Activated CD4-positive, alpha-beta T cell treated with anti-CD3 and anti-CD28 coated beads for 36 hours (primary cell): Measurements from ENCODE around the gene NEBL. TPM values are rescaled to one million over a fixed set of nuclear protein-coding genes. Genes with fewer than 3 reads are reported as not detected.

ENCODE experiments used
- ATAC-seq: fragments of 200-7000 bp; cut with Tn5 transposase; one replicate; pipeline ENCODE4 v1.10.0; 2021; ENCODE audit warnings: mild to moderate bottlenecking, moderate library complexity
- CTCF ChIA-PET: fragments of 350-600 bp; sonication (Branson Sonifier 250); formaldehyde crosslinking; loops from one replicate; lab custom pipeline; 2021; ENCODE audit warnings: antibody characterized with exemption; lab: Charles Lee
- POLR2A ChIA-PET: fragments of 350-600 bp; sonication (Branson Sonifier 250); formaldehyde crosslinking; loops from one replicate; lab custom pipeline; 2021; ENCODE audit warnings: antibody characterized with exemption, inconsistent platforms; lab: Charles Lee
- DNase-seq: peaks from one replicate; pipeline ENCODE4 v3.0.0-alpha.2; 2020
- H3K27ac Mint-ChIP-seq: one replicate; pipeline ENCODE4 v1.8.0; 2021; ENCODE audit warnings: mixed read lengths
- H3K27me3 Mint-ChIP-seq: one replicate; pipeline ENCODE4 v1.8.0; 2021; ENCODE audit warnings: mixed read lengths
- H3K36me3 Mint-ChIP-seq: one replicate; pipeline ENCODE4 v1.8.0; 2021; ENCODE audit warnings: low read depth, mixed read lengths
- H3K4me1 Mint-ChIP-seq: one replicate; pipeline ENCODE4 v1.8.0; 2021; ENCODE audit warnings: mixed read lengths
- H3K4me3 Mint-ChIP-seq: one replicate; pipeline ENCODE4 v1.8.0; 2021; ENCODE audit warnings: mild to moderate bottlenecking, moderate library complexity, mixed read lengths
- H3K9me3 Mint-ChIP-seq: one replicate; pipeline ENCODE4 v1.8.0; 2021; ENCODE audit warnings: low read depth, mixed read lengths
- intact Hi-C, 2 experiments: fragments of 100-400 bp; cut with DNase I in 1 of 2; cut with micrococcal nuclease in 1 of 2; formaldehyde crosslinking; loops; one replicate each; pipeline versions ENCODE4 v1.14.2 to v1.15.1; 2022 to 2024; cut with DNase I, micrococcal nuclease
- total RNA-seq, 2 experiments: library from RNA; stranded (reverse); gene quantifications; one replicate each; pipeline ENCODE4 v1.2.3, GENCODE V29; 2021

NEBL gene
- total RNA-seq, 2 experiments from 2014 or later: 0.04 to 0.05 TPM

GRCh38 chr10:20817646-20818045 is 79.5 kb downstream of the NEBL start:
- ChIA-PET CTCF (no interaction called here), POLR2A (no interaction called here)
- Mint-ChIP-seq H3K36me3 (no peaks in the 10 kb centered on the region), H3K4me1 (no peaks in the 10 kb centered on the region), H3K9me3 (no peaks in the 10 kb centered on the region), H3K27me3 (no peaks in the 10 kb centered on the region), H3K27ac (no peak overlapping the region), H3K4me3 (no peak overlapping the region)
- no peak for ATAC-seq
- intact Hi-C loops: no loop called here
- no peak for DNase-seq

- ATAC-seq: no peak
Observed at GRCh38 chr10:20817116-20817515, 80.0 kb downstream of the NEBL start.

GRCh38 chr10:20814116-20814515 is 83.0 kb downstream of the NEBL start:
- Mint-ChIP-seq H3K4me1 (no peaks in the 10 kb centered on the region), H3K36me3 (no peaks in the 10 kb centered on the region), H3K4me3 (no peak overlapping the region), H3K27ac (no peak overlapping the region), H3K9me3 (no peaks in the 10 kb centered on the region), H3K27me3 (no peaks in the 10 kb centered on the region)
- intact Hi-C loops: no loop called here
- ChIA-PET POLR2A (interaction anchor here (0.6 kb wide), 1 partner anchor 26 kb away, joined by 3 read pairs; no protein-coding TSS in a partner anchor), CTCF (interaction anchor here (0.7 kb wide), 1 partner anchor 72 kb away, joined by 3 read pairs; no protein-coding TSS in a partner anchor)
- DNase-seq: no peak
- ATAC-seq: no peak

More at GRCh38 chr10:20817116-20817515, 80.0 kb downstream of the NEBL start:
- intact Hi-C loops: no loop called here
- H3K4me1 Mint-ChIP-seq: no peaks in the 10 kb centered on the region
- DNase-seq: no peak
- ChIA-PET CTCF (no interaction called here), POLR2A (no interaction called here)
- H3K27ac Mint-ChIP-seq: no peak overlapping the region
- H3K4me3 Mint-ChIP-seq: no peak overlapping the region
- no peaks in the 10 kb centered on the region for H3K36me3 Mint-ChIP-seq
- H3K27me3 Mint-ChIP-seq: no peaks in the 10 kb centered on the region
- no peaks in the 10 kb centered on the region for H3K9me3 Mint-ChIP-seq

- ChIA-PET CTCF (no interaction called here), POLR2A (no interaction called here)
- Mint-ChIP-seq H3K4me3 (no peak overlapping the region), H3K27me3 (no peaks in the 10 kb centered on the region), H3K27ac (no peak overlapping the region), H3K4me1 (no peaks in the 10 kb centered on the region), H3K36me3 (no peaks in the 10 kb centered on the region), H3K9me3 (no peaks in the 10 kb centered on the region)
- DNase-seq (no peak), ATAC-seq (no peak)
- intact Hi-C loops: no loop called here
Observed at GRCh38 chr10:20811131-20811530, 86.0 kb downstream of the NEBL start.

GRCh38 chr10:20809631-20810030 is 87.5 kb downstream of the NEBL start:
- Mint-ChIP-seq H3K36me3 (no peaks in the 10 kb centered on the region), H3K9me3 (no peaks in the 10 kb centered on the region), H3K4me1 (no peaks in the 10 kb centered on the region), H3K4me3 (no peak overlapping the region), H3K27me3 (no peaks in the 10 kb centered on the region), H3K27ac (no peak overlapping the region)
- DNase-seq: no peak
- no peak for ATAC-seq
- intact Hi-C loops: no loop called here
- CTCF ChIA-PET: no interaction called here
- POLR2A ChIA-PET: no interaction called here

GRCh38 chr10:20806487-20806886 is 90.6 kb downstream of the NEBL start:
- Mint-ChIP-seq H3K4me3 (no peak overlapping the region), H3K27ac (no peak overlapping the region)
- no peak for ATAC-seq

GRCh38 chr10:20797290-20797689 is 99.8 kb downstream of the NEBL start:
- H3K4me1 Mint-ChIP-seq: no peaks in the 10 kb centered on the region
- no peak for ATAC-seq
- no peaks in the 10 kb centered on the region for H3K9me3 Mint-ChIP-seq
- CTCF ChIA-PET: interaction anchor here (0.5 kb wide), 1 partner anchor 591 kb away, joined by 4 read pairs; no protein-coding TSS in a partner anchor
- H3K27me3 Mint-ChIP-seq: no peaks in the 10 kb centered on the region
- intact Hi-C loops: no loop called here
- no peak overlapping the region for H3K4me3 Mint-ChIP-seq
- DNase-seq: no peak
- no peak overlapping the region for H3K27ac Mint-ChIP-seq
- POLR2A ChIA-PET: no interaction called here
- no peaks in the 10 kb centered on the region for H3K36me3 Mint-ChIP-seq

More at GRCh38 chr10:20806487-20806886, 90.6 kb downstream of the NEBL start:
- no peaks in the 10 kb centered on the region for H3K9me3 Mint-ChIP-seq
- POLR2A ChIA-PET: no interaction called here
- CTCF ChIA-PET: no interaction called here
- no peaks in the 10 kb centered on the region for H3K36me3 Mint-ChIP-seq
- no peaks in the 10 kb centered on the region for H3K27me3 Mint-ChIP-seq
- DNase-seq: no peak
- intact Hi-C loops: no loop called here
- H3K4me1 Mint-ChIP-seq: no peaks in the 10 kb centered on the region

- Mint-ChIP-seq H3K4me3 (no peak overlapping the region), H3K4me1 (no peaks in the 10 kb centered on the region), H3K27me3 (no peaks in the 10 kb centered on the region), H3K36me3 (no peaks in the 10 kb centered on the region), H3K9me3 (no peaks in the 10 kb centered on the region), H3K27ac (no peak overlapping the region)
- intact Hi-C loops: no loop called here
- POLR2A ChIA-PET: no interaction called here
- no peak for ATAC-seq
- no peak for DNase-seq
- CTCF ChIA-PET: no interaction called here
Observed at GRCh38 chr10:20795391-20795790, 101.7 kb downstream of the NEBL start.

GRCh38 chr10:20785174-20785573 is 111.9 kb downstream of the NEBL start:
- Mint-ChIP-seq H3K4me3 (no peak overlapping the region), H3K4me1 (no peaks in the 10 kb centered on the region), H3K27me3 (peaks cover 2% of the 10 kb centered on the region), H3K27ac (no peak overlapping the region), H3K9me3 (no peaks in the 10 kb centered on the region), H3K36me3 (no peaks in the 10 kb centered on the region)
- ChIA-PET POLR2A (no interaction called here), CTCF (no interaction called here)
- intact Hi-C loops: no loop called here
- no peak for DNase-seq
- no peak for ATAC-seq

- no peaks in the 10 kb centered on the region for H3K9me3 Mint-ChIP-seq
- ChIA-PET CTCF (no interaction called here), POLR2A (no interaction called here)
- H3K36me3 Mint-ChIP-seq: no peaks in the 10 kb centered on the region
- no peak for ATAC-seq
- no peak overlapping the region for H3K27ac Mint-ChIP-seq
- no peaks in the 10 kb centered on the region for H3K4me1 Mint-ChIP-seq
- intact Hi-C loops: no loop called here
- DNase-seq: no peak
- no peak overlapping the region for H3K4me3 Mint-ChIP-seq
- H3K27me3 Mint-ChIP-seq: no peaks in the 10 kb centered on the region
Observed at GRCh38 chr10:20778008-20778757, 118.9 kb downstream of the NEBL start.

- CTCF ChIA-PET: interaction anchor here (0.9 kb wide), 1 partner anchor 71 kb away, joined by 3 read pairs; no protein-coding TSS in a partner anchor
- Mint-ChIP-seq H3K4me3 (no peak overlapping the region), H3K27me3 (no peaks in the 10 kb centered on the region), H3K9me3 (no peaks in the 10 kb centered on the region), H3K36me3 (no peaks in the 10 kb centered on the region), H3K27ac (no peak overlapping the region), H3K4me1 (no peaks in the 10 kb centered on the region)
- intact Hi-C loops: no loop called here
- no peak for DNase-seq
- POLR2A ChIA-PET: no interaction called here
- no peak for ATAC-seq
Observed at GRCh38 chr10:20776384-20777118, 120.6 kb downstream of the NEBL start.

GRCh38 chr10:20771051-20771450 is 126.1 kb downstream of the NEBL start:
- POLR2A ChIA-PET: no interaction called here
- intact Hi-C loops: no loop called here
- no peaks in the 10 kb centered on the region for H3K9me3 Mint-ChIP-seq
- no peaks in the 10 kb centered on the region for H3K4me1 Mint-ChIP-seq
- H3K4me3 Mint-ChIP-seq: no peak overlapping the region
- no peak overlapping the region for H3K27ac Mint-ChIP-seq
- no peaks in the 10 kb centered on the region for H3K36me3 Mint-ChIP-seq
- no peak for DNase-seq
- no peaks in the 10 kb centered on the region for H3K27me3 Mint-ChIP-seq
- no peak for ATAC-seq
- CTCF ChIA-PET: no interaction called here
